Lung (tissue), 12 donors: ENCODE data around the gene MICAL2. TPM values are rescaled to one million over a fixed set of nuclear protein-coding genes. Genes with fewer than 3 reads are reported as not detected.

Source experiments
- ATAC-seq: fragments of 200-7000 bp; cut with Tn5 transposase; one replicate; pipeline ENCODE4 v1.9.1; 2020; ENCODE audit warnings: moderate number of reproducible peaks; ENCODE audit not compliant: insufficient read depth, low FRiP score
- DNase-seq, 3 donors: peaks; one replicate each; pipeline ENCODE4 v3.0.0-alpha.2; 2013 to 2017
- H3K27ac ChIP-seq, 2 donors: one replicate each; pipeline ENCODE4 v1.5.1; 2013; ENCODE audit warnings: mild to moderate bottlenecking in 2 of 2, moderate library complexity in 2 of 2, control low read depth in 1 of 2, inconsistent platforms in 1 of 2, low read depth in 1 of 2, low read length in 1 of 2
- H3K27me3 ChIP-seq, 3 donors: one replicate each; pipeline ENCODE4 v1.5.1; 2013; ENCODE audit warnings: low read length in 2 of 3; ENCODE audit not compliant: control insufficient read depth in 3 of 3, insufficient read depth in 3 of 3
- H3K36me3 ChIP-seq, 4 donors: one replicate each; pipeline ENCODE4 v1.5.1; 2013; ENCODE audit warnings: low read length in 4 of 4, mild to moderate bottlenecking in 1 of 4, moderate library complexity in 1 of 4; ENCODE audit not compliant: control insufficient read depth in 4 of 4, insufficient read depth in 4 of 4
- H3K4me1 ChIP-seq, 5 donors: one replicate each; pipeline ENCODE4 v1.5.1; 2013; ENCODE audit warnings: low read length in 5 of 5, mild to moderate bottlenecking in 2 of 5, moderate library complexity in 1 of 5; ENCODE audit not compliant: control insufficient read depth in 5 of 5, insufficient read depth in 5 of 5
- H3K4me3 ChIP-seq: one replicate; pipeline ENCODE4 v1.5.1; 2013; ENCODE audit warnings: mild to moderate bottlenecking, control low read depth, moderate library complexity
- H3K9ac ChIP-seq, 2 donors: one replicate each; pipeline ENCODE4 v1.5.1; 2013; ENCODE audit warnings: low read length in 2 of 2, control low read depth in 1 of 2; ENCODE audit not compliant: insufficient read depth in 1 of 2
- H3K9me3 ChIP-seq, 4 donors: one replicate each; pipeline ENCODE4 v1.5.1; 2013; ENCODE audit warnings: low read length in 3 of 4, mild to moderate bottlenecking in 1 of 4, moderate library complexity in 1 of 4; ENCODE audit not compliant: control insufficient read depth in 4 of 4, insufficient read depth in 3 of 4
- WGBS, 2 donors: extraction: QIAGEN DNeasy Blood & Tissue Kit; methylation state at CpG; one replicate each; pipeline ENCODE4 v1.1.7; 2013; 5-methylcytosine and 5-hydroxymethylcytosine counted together
- polyA plus RNA-seq, 2 donors: library from polyadenylated mRNA; stranded (reverse); fragments of 200-250 nt; gene quantifications; one replicate each; pipeline ENCODE4 v1.2.1, GENCODE V29; 2013
- total RNA-seq, 2 donors: library from RNA; depleted of rRNA in 1 of 2; stranded (reverse); fragments of >200 nt in 1 of 2; gene quantifications; one replicate each; pipeline ENCODE4 v1.2.1, GENCODE V29; 2014 to 2021
- TF ChIP-seq, protein P1 (sequence below): IDR thresholded peaks from 2 replicates; pipeline ENCODE4 v1.5.1; 2012; ENCODE audit warnings: mild to moderate bottlenecking; ENCODE audit errors: control extremely low read depth, extremely low read depth
- donor health status: control.
- donor health status: control.
- donor health status: Bipolar disorder and iron deficiency.
- donor health status: healthy.
- donor health status: DM: yes; HTN: yes; CAD: no.

Gene MICAL2
- total and polyA plus RNA-seq, 4 donors, result 38.2 to 218 (median 99.6) TPM

DNA sequence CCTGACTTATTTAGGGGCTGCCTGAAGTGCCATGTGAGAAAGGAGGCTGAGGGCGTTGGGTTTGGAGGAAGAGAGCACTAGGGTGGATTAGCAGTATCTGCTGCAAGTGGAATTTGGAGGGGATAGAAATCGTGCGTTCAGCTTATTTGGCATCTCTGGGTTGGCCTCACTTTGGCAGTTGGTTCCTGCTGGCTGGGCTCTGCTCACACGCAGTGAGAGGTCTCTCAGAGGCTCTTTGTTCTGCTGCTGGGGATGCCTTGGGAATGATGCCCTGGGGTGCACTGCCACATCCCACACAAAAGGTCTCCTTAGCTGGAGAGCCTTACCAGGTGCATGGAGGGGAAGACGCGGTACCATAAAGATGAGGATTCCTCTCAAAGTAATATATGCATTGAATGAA lies 17.7 kb upstream of the MICAL2 start:
- Histone ChIP-seq H3K9ac (no peak overlapping the region), H3K4me3 (no peak overlapping the region), H3K27ac (no peak overlapping the region), H3K36me3 (no peaks in the 10 kb centered on the region), H3K27me3 (no peaks in the 10 kb centered on the region), H3K9me3 (no peaks in the 10 kb centered on the region), H3K4me1 (peaks cover 0 to 17% (median 4%) of the 10 kb centered on the region in 5 donors)
- ATAC-seq, result no peak
- no peak for DNase-seq
- WGBS, 2 donors, result 87 to 89% methylated on average over 6 of the region's 6 CpGs
- TF ChIP-seq, protein P1, sequence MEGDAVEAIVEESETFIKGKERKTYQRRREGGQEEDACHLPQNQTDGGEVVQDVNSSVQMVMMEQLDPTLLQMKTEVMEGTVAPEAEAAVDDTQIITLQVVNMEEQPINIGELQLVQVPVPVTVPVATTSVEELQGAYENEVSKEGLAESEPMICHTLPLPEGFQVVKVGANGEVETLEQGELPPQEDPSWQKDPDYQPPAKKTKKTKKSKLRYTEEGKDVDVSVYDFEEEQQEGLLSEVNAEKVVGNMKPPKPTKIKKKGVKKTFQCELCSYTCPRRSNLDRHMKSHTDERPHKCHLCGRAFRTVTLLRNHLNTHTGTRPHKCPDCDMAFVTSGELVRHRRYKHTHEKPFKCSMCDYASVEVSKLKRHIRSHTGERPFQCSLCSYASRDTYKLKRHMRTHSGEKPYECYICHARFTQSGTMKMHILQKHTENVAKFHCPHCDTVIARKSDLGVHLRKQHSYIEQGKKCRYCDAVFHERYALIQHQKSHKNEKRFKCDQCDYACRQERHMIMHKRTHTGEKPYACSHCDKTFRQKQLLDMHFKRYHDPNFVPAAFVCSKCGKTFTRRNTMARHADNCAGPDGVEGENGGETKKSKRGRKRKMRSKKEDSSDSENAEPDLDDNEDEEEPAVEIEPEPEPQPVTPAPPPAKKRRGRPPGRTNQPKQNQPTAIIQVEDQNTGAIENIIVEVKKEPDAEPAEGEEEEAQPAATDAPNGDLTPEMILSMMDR, result no peak

DNA sequence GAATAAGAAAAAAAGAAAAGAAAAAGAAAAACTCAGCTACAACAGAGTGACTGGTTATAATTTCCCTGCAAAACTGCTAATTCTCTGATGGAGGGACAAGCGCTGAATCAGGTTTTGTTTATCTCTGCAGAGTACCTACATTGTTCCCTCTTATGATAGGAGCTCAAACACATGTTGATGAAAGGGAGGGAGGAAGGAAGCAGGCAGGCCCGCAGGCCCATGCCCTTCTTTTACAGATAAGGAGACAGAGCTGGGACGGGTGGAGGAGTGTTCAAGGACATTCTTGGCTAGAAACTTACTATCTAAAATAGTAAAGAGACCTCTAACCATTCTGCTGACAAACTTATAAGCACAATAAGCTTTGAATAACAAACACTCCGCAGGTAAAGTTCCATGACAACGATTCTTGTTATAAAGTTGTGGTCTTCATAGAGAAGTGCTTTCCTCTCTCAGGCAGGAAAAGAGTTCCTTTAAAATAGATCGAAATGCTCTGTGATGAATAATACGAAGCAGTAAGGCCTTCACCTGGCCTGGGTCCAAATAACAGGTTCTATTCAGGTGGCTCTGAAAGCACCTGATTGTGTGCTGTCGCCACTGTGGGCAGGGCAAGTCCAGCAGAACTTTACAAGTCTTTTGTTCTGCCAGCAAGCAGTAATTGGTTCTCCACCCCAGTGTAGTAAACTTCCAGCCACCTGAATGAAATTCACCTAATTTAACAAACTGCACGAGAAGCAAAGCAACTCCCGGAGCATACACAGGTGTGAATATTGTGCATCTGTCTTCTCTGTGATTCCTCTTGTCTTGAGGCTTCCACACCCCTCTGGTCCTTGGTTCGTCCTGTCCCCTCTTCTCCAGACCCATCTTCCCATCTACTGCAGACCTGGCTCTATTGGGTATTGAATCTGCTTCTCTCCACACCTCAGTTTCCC lies 15.3 kb upstream of the MICAL2 start:
- H3K27ac ChIP-seq, result no peak overlapping the region

DNA sequence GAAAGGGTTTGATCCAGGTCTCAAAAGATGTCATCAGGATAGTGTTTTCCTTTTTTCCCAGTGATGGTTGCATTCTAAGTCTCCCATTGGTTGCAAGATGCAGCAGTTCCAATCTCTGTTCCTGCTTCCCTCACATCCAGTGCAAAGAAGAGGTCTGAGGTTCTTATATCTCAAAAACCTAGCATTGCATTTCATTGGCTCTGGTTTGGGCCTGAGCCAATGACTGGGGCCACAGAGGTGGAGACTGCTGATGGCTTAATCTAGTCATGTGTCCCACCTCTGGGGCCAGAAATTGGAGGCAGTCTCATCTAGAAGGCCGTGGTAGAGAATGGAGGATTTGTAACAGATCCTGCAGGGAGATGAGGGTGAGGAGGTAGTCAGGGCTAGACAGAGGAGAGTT lies 13.2 kb upstream of the MICAL2 start:
- Histone ChIP-seq H3K4me1 (peaks cover 0 to 8% (median 7%) of the 10 kb centered on the region in 5 donors), H3K27ac (no peak overlapping the region), H3K9ac (no peak overlapping the region), H3K4me3 (no peak overlapping the region), H3K36me3 (no peaks in the 10 kb centered on the region), H3K27me3 (no peaks in the 10 kb centered on the region), H3K9me3 (no peaks in the 10 kb centered on the region)
- TF ChIP-seq, protein P1, result no peak
- no peak for DNase-seq
- WGBS, 2 donors, result 82 to 86% methylated on average over 1 of the region's 1 CpG
- no peak for ATAC-seq

More for the DNA sequence above, 15.3 kb upstream of the MICAL2 start:
- ATAC-seq (no peak), DNase-seq (no peak)
- Histone ChIP-seq H3K9ac (no peak overlapping the region), H3K4me3 (no peak overlapping the region), H3K27me3 (no peaks in the 10 kb centered on the region), H3K9me3 (no peaks in the 10 kb centered on the region), H3K4me1 (peaks cover 0 to 11% (median 1%) of the 10 kb centered on the region in 5 donors), H3K36me3 (no peaks in the 10 kb centered on the region)
- TF ChIP-seq, protein P1, result no peak
- 47 to 50% methylated on average over 11 of the region's 11 CpGs for WGBS, 2 donors
